Measurements from ENCODE around the gene HPX. TPM values are rescaled to one million over a fixed set of nuclear protein-coding genes. Genes with fewer than 3 reads are reported as not detected.
A peak's percentile ranks its signal among the peaks of the same experiment; 100 is the strongest.

The HPX gene
- total and polyA plus RNA-seq, 2 of the 4 experiments (the other 2 are of a cell fraction), result 0.36 to 1.4 TPM

GRCh38 chr11:6482441-6482840, 41.7 kb upstream of the HPX start:
- dilution Hi-C loops (cut with HindIII; ENCODE audit: low sequenced_read_pairs, unreplicated experiment) (no loop called here), in situ Hi-C loops (cut with MboI; ENCODE audit: low sequenced_read_pairs) (no loop called here), intact Hi-C loops (cut with micrococcal nuclease) (loop anchor here (5.0 kb wide), 2 partner anchors 120 to 200 kb away; partner anchors contain the start of genes ILK, MRPL17 and RRP8)
- Histone ChIP-seq H3K18ac (ENCODE audit: low read depth, low read length) (no peak overlapping the region), H2BK15ac (ENCODE audit: low read depth, low read length) (no peak overlapping the region), H3K4me3 (ENCODE audit: insufficient read depth, low read depth, low read length) (peak overlapping the region; percentile 82), H3K4me2 (ENCODE audit: low read depth, low read length) (peak overlapping the region; percentile 66), H2AK5ac (ENCODE audit: low read depth, low read length) (no peak overlapping the region), H3K27ac (ENCODE audit: insufficient read depth, low read length) (no peak overlapping the region; the same call in 1 of the 2 replicates), H2BK20ac (ENCODE audit: low read depth, low read length) (no peak overlapping the region), H3K36me3 (ENCODE audit: control insufficient read depth, insufficient read depth, low read length) (peaks cover 27% of the 10 kb centered on the region), H2AK9ac (replicated peaks; ENCODE audit: low read depth, low read length, poor library complexity) (no peak overlapping the region), H3K56ac (ENCODE audit: extremely low read depth, insufficient read depth, low read length) (no peak overlapping the region), H4K5ac (ENCODE audit: low read depth, low read length) (no peak overlapping the region), H3K23ac (ENCODE audit: low read depth, low read length) (no peak overlapping the region), H3K14ac (replicated peaks; ENCODE audit: low read depth, low read length) (no peak overlapping the region), H2AFZ (replicated peaks; ENCODE audit: low read length, poor library complexity) (no peak overlapping the region), H3K9ac (ENCODE audit: low read depth, low read length) (peak overlapping the region; percentile 85; the same call in 1 of the 2 replicates), H3K9me3 (ENCODE audit: control insufficient read depth, insufficient read depth, low read length) (no peaks in the 10 kb centered on the region), H4K20me1 (ENCODE audit: insufficient read depth, low read length) (peaks cover 10% of the 10 kb centered on the region), H4K91ac (ENCODE audit: insufficient read depth, low read depth, low read length) (no peak overlapping the region), H2BK5ac (ENCODE audit: low read depth, low read length, poor library complexity, severe bottlenecking) (no peak overlapping the region), H3K27me3 (ENCODE audit: control insufficient read depth, insufficient read depth, low read length) (no peaks in the 10 kb centered on the region), H3K4ac (ENCODE audit: low read depth, low read length) (no peak overlapping the region), H2BK120ac (ENCODE audit: low read depth, low read length) (no peak overlapping the region), H3K4me1 (ENCODE audit: control insufficient read depth, insufficient read depth, low read length) (peaks cover 8% of the 10 kb centered on the region), H4K8ac (ENCODE audit: low read depth in 2 of 2, low read length in 2 of 2) (no peak overlapping the region), H3K9me1 (ENCODE audit: insufficient read depth, low read length) (peaks cover 9% of the 10 kb centered on the region; the same call in 1 of the 2 replicates), H3K79me1 (ENCODE audit: low read depth in 1 of 2, low read length in 2 of 2) (peaks cover 42 to 67% of the 10 kb centered on the region in 2 experiments)
- ChIA-PET POLR2A (ENCODE audit: unreplicated experiment) (no interaction called here), CTCF (no interaction called here)
- WGBS, 2 experiments (ENCODE audit: extremely low coverage in 2 of 2, insufficient read length in 1 of 2), result 100% methylated on average over 1 of the region's 4 CpGs; no CpG with 5 or more reads in 1 of the 2 experiments
- TF ChIP-seq RFX5 (IDR thresholded peaks at IDR 0.05; ENCODE audit: low read depth, low read length) (no peak), BHLHE40 (IDR thresholded peaks at IDR 0.05; ENCODE audit: low read depth, low read length) (no peak), RCOR1 (IDR thresholded peaks at IDR 0.05; ENCODE audit: insufficient replicate concordance, low read length) (no peak), MAFK (IDR thresholded peaks at IDR 0.05; ENCODE audit: low read depth, low read length) (no peak), MXI1 (IDR thresholded peaks at IDR 0.05; ENCODE audit: borderline replicate concordance, low read depth, low read length) (no peak), SMC3 (IDR thresholded peaks at IDR 0.05; ENCODE audit: low read depth, low read length) (no peak), MAZ (IDR thresholded peaks at IDR 0.05; ENCODE audit: borderline replicate concordance, low read depth, low read length) (no peak), CEBPB (IDR thresholded peaks at IDR 0.05; ENCODE audit: low read depth, low read length) (no peak)
- DNase-seq (no peak), ATAC-seq (ENCODE audit: low read depth) (no peak)
- no TSS peak for BruUV-seq (replicated peaks)
